SK-MEL-5 (cell line): ENCODE measurements around the gene CD207. TPM values are rescaled to one million over a fixed set of nuclear protein-coding genes. Genes with fewer than 3 reads are reported as not detected.
"Not testable (repeated sequence)": the region's sequence is repeated elsewhere in the genome, so short reads cannot be mapped to it uniquely, and the experiment has no call there.

Experiments
- DNase-seq: peaks from one replicate; pipeline ENCODE4 v3.0.0-alpha.2; 2016; ENCODE audit warnings: low read depth, low spot score
- in situ Hi-C: cut with HindIII; loops from 2 replicates; pipeline ENCODE4 v1.10.0; 2016; ENCODE audit warnings: low sequenced_read_pairs, high pct_unique_total_duplicates, low pct_unique_long_range_greater_than_20kb
- total RNA-seq: library from RNA; depleted of rRNA; stranded (reverse); fragments of >200 nt; shearing (Covaris generic); gene quantifications from 2 replicates; pipeline ENCODE4 v1.2.3, GENCODE V29; 2014

The CD207 gene
- total RNA-seq, 1 experiment from 2014 or later = not detected

- in situ Hi-C loops = no loop called here
- no peak for DNase-seq
These were observed 29.0 kb downstream of the CD207 start for GRCh38 chr2:70806620-70807019.

GRCh38 chr2:70806013-70806412 is 29.6 kb downstream of the CD207 start:
- DNase-seq = no peak
- in situ Hi-C loops = no loop called here

GRCh38 chr2:70801607-70802263 is 33.9 kb downstream of the CD207 start:
- in situ Hi-C loops = no loop called here
- DNase-seq = no peak

- DNase-seq = no peak
- in situ Hi-C loops = loop anchor here (25.0 kb wide), 1 partner anchor 487 kb away; the partner anchor contains the start of gene FAM136A
These were observed 35.9 kb downstream of the CD207 start for GRCh38 chr2:70799706-70800105.

GRCh38 chr2:70797996-70798395 is 37.6 kb downstream of the CD207 start:
- in situ Hi-C loops = loop anchor here (25.0 kb wide), 1 partner anchor 486 kb away; the partner anchor contains the start of gene FAM136A
- not testable (repeated sequence) for DNase-seq

GRCh38 chr2:70797506-70797905 is 38.1 kb downstream of the CD207 start:
- DNase-seq = no peak
- in situ Hi-C loops = loop anchor here (25.0 kb wide), 1 partner anchor 485 kb away; the partner anchor contains the start of gene FAM136A

- in situ Hi-C loops = loop anchor here (25.0 kb wide), 1 partner anchor 484 kb away; the partner anchor contains the start of gene FAM136A
- DNase-seq = no peak
These were observed 39.4 kb downstream of the CD207 start for GRCh38 chr2:70796262-70796661.

- in situ Hi-C loops = loop anchor here (25.0 kb wide), 1 partner anchor 483 kb away; the partner anchor contains the start of gene FAM136A
These were observed 40.2 kb downstream of the CD207 start for GRCh38 chr2:70795164-70795995.

GRCh38 chr2:70793450-70793849 is 42.2 kb downstream of the CD207 start:
- DNase-seq = no peak
- in situ Hi-C loops = loop anchor here (25.0 kb wide), 1 partner anchor 481 kb away; the partner anchor contains the start of gene FAM136A

More at GRCh38 chr2:70795164-70795995, 40.2 kb downstream of the CD207 start:
- DNase-seq = no peak

GRCh38 chr2:70790136-70790828 is 45.3 kb downstream of the CD207 start, which contains the start of gene FIGLA:
Gene FIGLA, minus strand, starts transcription at chr2:70790643. Its CDS starts 5 bp downstream, at chr2:70790638.
- in situ Hi-C loops = loop anchor here (25.0 kb wide), 1 partner anchor 478 kb away; the partner anchor contains the start of gene FAM136A

GRCh38 chr2:70789304-70790135 is 46.1 kb downstream of the CD207 start:
- DNase-seq = peak; percentile 86
- in situ Hi-C loops = loop anchor here (25.0 kb wide), 1 partner anchor 477 kb away; the partner anchor contains the start of gene FAM136A

More at GRCh38 chr2:70790136-70790828, 45.3 kb downstream of the CD207 start, which contains the start of gene FIGLA:
- no peak for DNase-seq

- in situ Hi-C loops = loop anchor here (25.0 kb wide), 1 partner anchor 473 kb away; the partner anchor contains the start of gene FAM136A
- DNase-seq = peak; percentile 76
These were observed 50.3 kb downstream of the CD207 start for GRCh38 chr2:70785137-70785911.

GRCh38 chr2:70784320-70784719 is 51.3 kb downstream of the CD207 start:
- no peak for DNase-seq
- in situ Hi-C loops = loop anchor here (25.0 kb wide), 1 partner anchor 472 kb away; the partner anchor contains the start of gene FAM136A
